Ishikawa (cell line): Measurements from ENCODE around the gene PAK6.

Experiments used
- CEBPB ChIP-seq: IDR thresholded peaks from 2 replicates; pipeline ENCODE4 v1.6.1; 2012
- CREB1 ChIP-seq: IDR thresholded peaks from 2 replicates; pipeline ENCODE4 v1.6.1; 2012; ENCODE audit warnings: low read depth
- EGR1 ChIP-seq: IDR thresholded peaks from 2 replicates; pipeline ENCODE4 v1.6.1; 2012
- EP300 ChIP-seq: IDR thresholded peaks from 2 replicates; pipeline ENCODE4 v1.6.1; 2012; ENCODE audit warnings: borderline replicate concordance
- FOXM1 ChIP-seq: IDR thresholded peaks from 2 replicates; pipeline ENCODE4 v1.6.1; 2012; ENCODE audit warnings: low read depth, borderline replicate concordance
- MAX ChIP-seq: IDR thresholded peaks from 2 replicates; pipeline ENCODE4 v1.6.1; 2012
- NFIC ChIP-seq: IDR thresholded peaks from 2 replicates; pipeline ENCODE4 v1.6.1; 2012
- RAD21 ChIP-seq: IDR thresholded peaks from 2 replicates; pipeline ENCODE4 v1.6.1; 2012; ENCODE audit warnings: low read depth
- REST ChIP-seq: IDR thresholded peaks from 2 replicates; pipeline ENCODE4 v1.6.1; 2012; ENCODE audit warnings: low read depth, mild to moderate bottlenecking
- TAF1 ChIP-seq: IDR thresholded peaks from 2 replicates; pipeline ENCODE4 v1.6.1; 2012; ENCODE audit warnings: low read depth, mild to moderate bottlenecking
- TCF12 ChIP-seq: IDR thresholded peaks from 2 replicates; pipeline ENCODE4 v1.6.1; 2012; ENCODE audit warnings: low read depth
- TEAD4 ChIP-seq: IDR thresholded peaks from 2 replicates; pipeline ENCODE4 v1.6.1; 2012
- USF1 ChIP-seq: IDR thresholded peaks from 2 replicates; pipeline ENCODE4 v1.6.1; 2012
- YY1 ChIP-seq: IDR thresholded peaks from 2 replicates; pipeline ENCODE4 v1.6.1; 2012; ENCODE audit warnings: low read depth
- ZBTB7A ChIP-seq: IDR thresholded peaks from 2 replicates; pipeline ENCODE4 v1.6.1; 2012; ENCODE audit warnings: low read depth

Gene PAK6

GRCh38 chr15:40243126-40243810, 4.4 kb downstream of the PAK6 start:
- TF ChIP-seq MAX: no peak
- TF ChIP-seq CREB1: no peak
- no peak for TF ChIP-seq REST
- TF ChIP-seq TEAD4: no peak
- TF ChIP-seq TAF1: no peak
- TF ChIP-seq YY1: no peak
- TF ChIP-seq CEBPB: no peak
- TF ChIP-seq EP300: no peak
- no peak for TF ChIP-seq TCF12
- TF ChIP-seq RAD21: no peak
- no peak for TF ChIP-seq FOXM1
- TF ChIP-seq USF1: no peak
- TF ChIP-seq NFIC: no peak
- TF ChIP-seq EGR1: no peak
- TF ChIP-seq ZBTB7A: no peak

- TF ChIP-seq RAD21 (no peak), MAX (peak; percentile 59; the same call in 1 of the 2 replicates), NFIC (peak; percentile 40; the same call in 1 of the 2 replicates), REST (no peak), EP300 (peak; percentile 51; the same call in 1 of the 2 replicates), EGR1 (no peak), CEBPB (peak; percentile 96), TCF12 (peak; percentile 68), YY1 (peak; percentile 86), TEAD4 (peak; percentile 33; the same call in 1 of the 2 replicates), FOXM1 (peak; percentile 37; the same call in 1 of the 2 replicates), TAF1 (peak; percentile 44; the same call in 1 of the 2 replicates)
These were observed 6.2 kb downstream of the PAK6 start for GRCh38 chr15:40244961-40245523.

- no peak for TF ChIP-seq EP300
- TF ChIP-seq TEAD4: no peak
- TF ChIP-seq TCF12: no peak
- no peak for TF ChIP-seq MAX
- TF ChIP-seq REST: no peak
- TF ChIP-seq USF1: no peak
- no peak for TF ChIP-seq TAF1
- TF ChIP-seq ZBTB7A: no peak
- TF ChIP-seq FOXM1: no peak
- no peak for TF ChIP-seq CEBPB
- no peak for TF ChIP-seq CREB1
- no peak for TF ChIP-seq RAD21
- no peak for TF ChIP-seq NFIC
- TF ChIP-seq EGR1: no peak
- no peak for TF ChIP-seq YY1
These were observed 7.0 kb downstream of the PAK6 start for GRCh38 chr15:40245666-40246450.
